NCI-H2171 treated with DMSO at 0.1 percent for 48 hours (cell line): Measurements from ENCODE around the gene ERBB4.

Experiments
- DNase-seq: peaks from one replicate; lab custom pipeline; 2025; lab: John Stamatoyannopoulos, UW

The ERBB4 gene

GRCh38 chr2:212538305-212539071, at the start of gene ERBB4:
ERBB4 (minus strand) TSS chr2:212538802; CDS start chr2:212538530, 272 bp downstream.
- no peak for DNase-seq

GRCh38 chr2:212580117-212580516, 41.5 kb upstream of the ERBB4 start:
- DNase-seq = no peak

GRCh38 chr2:212556296-212556695, 17.7 kb upstream of the ERBB4 start:
- DNase-seq = no peak

- peak; percentile 50 for DNase-seq
These were observed 15.6 kb upstream of the ERBB4 start for GRCh38 chr2:212554233-212554632.

GRCh38 chr2:212549941-212550340, 11.3 kb upstream of the ERBB4 start:
- DNase-seq = no peak

- DNase-seq = no peak
These were observed 10.9 kb upstream of the ERBB4 start for GRCh38 chr2:212549463-212549862.

- DNase-seq = peak; percentile 31
These were observed 9.8 kb upstream of the ERBB4 start for GRCh38 chr2:212548455-212548819.

- DNase-seq = no peak
These were observed 9.3 kb upstream of the ERBB4 start for GRCh38 chr2:212547716-212548454.

GRCh38 chr2:212546669-212547068, 8.1 kb upstream of the ERBB4 start:
- no peak for DNase-seq

GRCh38 chr2:212540341-212540740, 1.7 kb upstream of the ERBB4 start:
- DNase-seq = no peak

- peak; percentile 52 for DNase-seq
These were observed 674 bp upstream of the ERBB4 start for GRCh38 chr2:212539072-212539880.

GRCh38 chr2:212537726-212538304, 787 bp downstream of the ERBB4 start:
- no peak for DNase-seq

GRCh38 chr2:212536817-212537725, 1.5 kb downstream of the ERBB4 start:
- DNase-seq = peak; percentile 24

- peak; percentile 47 for DNase-seq
These were observed 2.4 kb downstream of the ERBB4 start for GRCh38 chr2:212535996-212536816.

- no peak for DNase-seq
These were observed 4.3 kb downstream of the ERBB4 start for GRCh38 chr2:212534336-212534735.

GRCh38 chr2:212532585-212532984, 6.0 kb downstream of the ERBB4 start:
- DNase-seq = no peak

- no peak for DNase-seq
These were observed 6.5 kb downstream of the ERBB4 start for GRCh38 chr2:212532087-212532486.

GRCh38 chr2:212531499-212531898, 7.1 kb downstream of the ERBB4 start:
- no peak for DNase-seq

GRCh38 chr2:212530991-212531390, 7.6 kb downstream of the ERBB4 start:
- DNase-seq = no peak

- DNase-seq = no peak
These were observed 8.2 kb downstream of the ERBB4 start for GRCh38 chr2:212530373-212530772.
